H1 (cell line): ENCODE measurements around the gene SPSB3. TPM values are rescaled to one million over a fixed set of nuclear protein-coding genes. Genes with fewer than 3 reads are reported as not detected.

Experiments
- CTCF ChIA-PET: fragments of 300-600 bp; sonication (Branson Sonifier 250); formaldehyde crosslinking; loops from one replicate; lab custom pipeline; 2021; ENCODE audit not compliant: partially characterized antibody; lab: Charles Lee
- POLR2A ChIA-PET: fragments of 300-600 bp; sonication (Branson Sonifier 250); formaldehyde crosslinking; loops from one replicate; lab custom pipeline; 2021; ENCODE audit warnings: inconsistent platforms; ENCODE audit not compliant: partially characterized antibody; lab: Charles Lee
- DNase-seq, 2 experiments: peaks; one replicate each; pipeline versions ENCODE4 v3.0.0 to v3.0.0-alpha.2; 2010 to 2022; ENCODE audit warnings: low spot score in 2 of 2, low read depth in 1 of 2, mixed read lengths in 1 of 2
- FAIRE-seq: peaks from 2 replicates; lab custom pipeline; 2011; peaks lifted over from hg19 to GRCh38; lab: Jason Lieb, UNC
- H2AFZ ChIP-seq: 2 replicates; pipeline ENCODE4 v1.8.1; 2012; ENCODE audit warnings: low read length, inconsistent platforms
- H2AK5ac ChIP-seq: 2 replicates; pipeline ENCODE4 v1.6.1; 2013; ENCODE audit warnings: low read depth, low read length
- H2BK120ac ChIP-seq: replicated peaks from 2 replicates; pipeline ENCODE3; 2013; ENCODE audit warnings: low read depth, low read length, inconsistent platforms
- H2BK12ac ChIP-seq: 2 replicates; pipeline ENCODE4 v1.6.1; 2013; ENCODE audit warnings: low read depth, low read length
- H2BK15ac ChIP-seq: 2 replicates; pipeline ENCODE4 v1.6.1; 2013; ENCODE audit warnings: low read length
- H2BK20ac ChIP-seq: 2 replicates; pipeline ENCODE4 v1.6.1; 2013; ENCODE audit warnings: low read length
- H2BK5ac ChIP-seq: 2 replicates; pipeline ENCODE4 v1.6.1; 2013; ENCODE audit warnings: low read depth, low read length
- H3K14ac ChIP-seq: 2 replicates; pipeline ENCODE4 v1.6.1; 2013; ENCODE audit warnings: inconsistent platforms; ENCODE audit not compliant: insufficient read length
- H3K18ac ChIP-seq: 2 replicates; pipeline ENCODE4 v1.6.1; 2013; ENCODE audit warnings: low read length; ENCODE audit errors: extremely low read depth
- H3K23ac ChIP-seq: 2 replicates; pipeline ENCODE4 v1.6.1; 2013; ENCODE audit warnings: inconsistent platforms; ENCODE audit not compliant: insufficient read length
- H3K23me2 ChIP-seq: 2 replicates; pipeline ENCODE4 v1.6.1; 2013; ENCODE audit warnings: low read depth, low read length
- H3K27ac ChIP-seq: 2 replicates; pipeline ENCODE4 v1.6.1; 2011; ENCODE audit warnings: low read depth, low read length, inconsistent platforms
- H3K27me3 ChIP-seq, 4 experiments: replicated peaks in 1 of 4; 1 replicate in 1 of 4; 2 replicates in 3 of 4; pipeline versions ENCODE4 v1.6.1 to v1.8.1; 2011 to 2013; ENCODE audit warnings: low read length in 3 of 4, mild to moderate bottlenecking in 3 of 4, inconsistent platforms in 2 of 4, mixed read lengths in 2 of 4, moderate library complexity in 1 of 4; ENCODE audit not compliant: control insufficient read depth in 3 of 4, insufficient read depth in 3 of 4; ENCODE audit errors: extremely low read depth in 1 of 4
- H3K36me3 ChIP-seq, 4 experiments: 2 replicates each; pipeline versions ENCODE4 v1.6.1 to v1.8.1; 2011 to 2013; ENCODE audit warnings: mild to moderate bottlenecking in 4 of 4, low read length in 3 of 4, moderate library complexity in 2 of 4, control low read depth in 1 of 4, inconsistent platforms in 1 of 4; ENCODE audit not compliant: insufficient read depth in 4 of 4, control insufficient read depth in 2 of 4
- H3K4ac ChIP-seq: replicated peaks from 2 replicates; pipeline ENCODE3; 2013; ENCODE audit warnings: low read length, low read depth, mixed read lengths, inconsistent platforms; ENCODE audit not compliant: insufficient read length
- H3K4me1 ChIP-seq, 4 experiments: replicated peaks in 1 of 4; 1 replicate in 1 of 4; 2 replicates in 3 of 4; pipeline versions ENCODE4 v1.6.1 to v1.8.1; 2011 to 2013; ENCODE audit warnings: low read length in 3 of 4, inconsistent platforms in 2 of 4, mixed read lengths in 1 of 4; ENCODE audit not compliant: insufficient read depth in 4 of 4, control insufficient read depth in 3 of 4
- H3K4me2 ChIP-seq, 2 experiments: 2 replicates each; pipeline versions ENCODE4 v1.6.1 to v1.8.1; 2011 to 2013; ENCODE audit warnings: low read depth in 2 of 2, low read length in 2 of 2, control low read depth in 1 of 2, inconsistent platforms in 1 of 2, mild to moderate bottlenecking in 1 of 2; ENCODE audit not compliant: insufficient read depth in 1 of 2
- H3K4me3 ChIP-seq, 4 experiments: fragments of 200-600, 300-600 bp in 1 of 4; sonication (generic), shearing (Covaris generic), sonication (Bioruptor Twin) in 1 of 4; 2 replicates each; pipeline versions ENCODE4 v1.5.1 to v1.8.1; 2011 to 2016; ENCODE audit warnings: low read length in 4 of 4, low read depth in 3 of 4, control low read depth in 2 of 4, inconsistent platforms in 2 of 4, mild to moderate bottlenecking in 2 of 4, mixed read lengths in 1 of 4, moderate library complexity in 1 of 4; ENCODE audit not compliant: insufficient read depth in 2 of 4; ENCODE audit errors: extremely low read depth in 1 of 4
- H3K56ac ChIP-seq: replicated peaks from 2 replicates; pipeline ENCODE3; 2013; ENCODE audit warnings: low read depth, mild to moderate bottlenecking, mixed read lengths, low read length, inconsistent platforms; ENCODE audit not compliant: insufficient read length
- H3K79me1 ChIP-seq: 2 replicates; pipeline ENCODE4 v1.6.1; 2013; ENCODE audit warnings: low read depth, low read length, control low read depth
- H3K79me2 ChIP-seq, 2 experiments: 2 replicates each; pipeline versions ENCODE4 v1.6.1 to v1.8.1; 2012 to 2013; ENCODE audit warnings: low read length in 2 of 2, mild to moderate bottlenecking in 2 of 2, inconsistent platforms in 1 of 2; ENCODE audit not compliant: insufficient read depth in 2 of 2, control insufficient read depth in 1 of 2
- H3K9ac ChIP-seq, 4 experiments: replicated peaks in 1 of 4; 1 replicate in 1 of 4; 2 replicates in 3 of 4; pipeline versions ENCODE4 v1.6.1 to v1.8.1; 2011 to 2013; ENCODE audit warnings: low read depth in 3 of 4, low read length in 3 of 4, control low read depth in 2 of 4, mild to moderate bottlenecking in 2 of 4, moderate library complexity in 2 of 4, inconsistent platforms in 1 of 4; ENCODE audit errors: extremely low read depth in 1 of 4
- H3K9me3 ChIP-seq, 2 experiments: 2 replicates each; pipeline versions ENCODE4 v1.6.1 to v1.8.1; 2012 to 2013; ENCODE audit warnings: mild to moderate bottlenecking in 2 of 2, moderate library complexity in 2 of 2, control low read depth in 1 of 2, inconsistent platforms in 1 of 2, low read depth in 1 of 2, low read length in 1 of 2, mixed read lengths in 1 of 2; ENCODE audit not compliant: insufficient read depth in 2 of 2
- H4K20me1 ChIP-seq, 2 experiments: replicated peaks in 1 of 2; 2 replicates each; pipeline versions ENCODE3 to v1.8.1; 2011 to 2013; ENCODE audit warnings: inconsistent platforms in 2 of 2, low read length in 2 of 2, mild to moderate bottlenecking in 1 of 2; ENCODE audit not compliant: insufficient read depth in 2 of 2, control insufficient read depth in 1 of 2
- H4K5ac ChIP-seq: 2 replicates; pipeline ENCODE4 v1.6.1; 2013; ENCODE audit warnings: low read length, low read depth, mixed read lengths, inconsistent platforms; ENCODE audit not compliant: insufficient read length
- H4K8ac ChIP-seq: 2 replicates; pipeline ENCODE4 v1.8.0; 2013; ENCODE audit warnings: mild to moderate bottlenecking, moderate library complexity, low read length, inconsistent platforms; ENCODE audit not compliant: insufficient read depth; ENCODE audit errors: extremely low read depth
- H4K91ac ChIP-seq: replicated peaks from 2 replicates; pipeline ENCODE3; 2013; ENCODE audit warnings: low read length, mixed read lengths, inconsistent platforms; ENCODE audit not compliant: insufficient read length
- EZH2 ChIP-seq: fragments of 200-600 bp; sonication (generic); IDR thresholded peaks from 2 replicates; pipeline ENCODE4 v1.7.1; 2012; ENCODE audit warnings: low read depth, mild to moderate bottlenecking, moderate library complexity, low read length, inconsistent platforms; ENCODE audit not compliant: severe bottlenecking
- HDAC2 ChIP-seq, 2 experiments: fragments of 300-600 bp in 1 of 2; sonication (generic) in 1 of 2; IDR thresholded peaks; 2 replicates each; pipeline ENCODE4 v1.6.1; 2011 to 2012; ENCODE audit warnings: low read depth in 2 of 2, low read length in 2 of 2, mild to moderate bottlenecking in 2 of 2, moderate library complexity in 2 of 2, borderline replicate concordance in 1 of 2, inconsistent platforms in 1 of 2
- RNF2 ChIP-seq: fragments of 200-900, 300-1000 bp; sonication (generic); IDR thresholded peaks from 2 replicates; pipeline ENCODE4 v1.7.1; 2016; ENCODE audit warnings: borderline replicate concordance, low read depth, mild to moderate bottlenecking, antibody characterized with exemption, low read length; ENCODE audit not compliant: poor library complexity, severe bottlenecking; ENCODE audit errors: missing control alignments
- SIX5 ChIP-seq: IDR thresholded peaks from 2 replicates; pipeline ENCODE4 v1.6.1; 2011; ENCODE audit warnings: mild to moderate bottlenecking, low read depth, low read length
- SRF ChIP-seq: IDR thresholded peaks from 2 replicates; pipeline ENCODE4 v1.6.1; 2011; ENCODE audit warnings: mild to moderate bottlenecking, low read depth, low read length, moderate library complexity
- TBP ChIP-seq: IDR thresholded peaks from 2 replicates; pipeline ENCODE4 v1.6.1; 2011; ENCODE audit warnings: low read depth, low read length, improper control_type of control experiment
- TEAD4 ChIP-seq: IDR thresholded peaks from 2 replicates; pipeline ENCODE4 v1.6.1; 2012; ENCODE audit warnings: low read depth, low read length, inconsistent platforms, mixed read lengths
- WGBS, 2 experiments: shearing (Covaris generic) in 1 of 2; methylation state at CpG; one replicate each; pipeline versions ENCODE4 v1.1.6 to v1.1.7; 2013 to 2015; ENCODE audit warnings: low lambda C conversion rate in 2 of 2, mixed read lengths in 2 of 2, inconsistent platforms in 1 of 2, low coverage in 1 of 2, missing lambda C conversion rate in 1 of 2; ENCODE audit not compliant: insufficient replicate concordance in 2 of 2, insufficient coverage in 1 of 2, insufficient read length in 1 of 2; ENCODE audit errors: extremely low coverage in 1 of 2, missing lambda C conversion rate in 1 of 2; 5-methylcytosine and 5-hydroxymethylcytosine counted together
- polyA plus RNA-seq, 7 experiments: library from polyadenylated mRNA; depleted of rRNA in 3 of 7; stranded (reverse) in 5 of 7; unstranded in 2 of 7; fragments of >200 nt in 5 of 7; fragments of 200-250 nt in 2 of 7; gene quantifications; 1 replicate in 5 of 7; 2 replicates in 1 of 7; 4 replicates in 1 of 7; pipeline versions ENCODE4 v1.2.1 to v1.2.3, GENCODE V29; 2011 to 2013; ENCODE audit warnings: missing spikeins in 2 of 7, mixed read lengths in 2 of 7
- total RNA-seq: library from RNA; stranded (reverse); fragmentation: NEBNext Ultra II Directional; extraction: Animal tissue kit (Norgen Biotek cat#: 25700); gene quantifications from 2 replicates; pipeline ENCODE4 v1.2.1, GENCODE V29; 2021

SPSB3 gene
- total and polyA plus RNA-seq, 2 of the 8 experiments (the other 6 are each of a cell fraction or from before 2014, with no cell fraction given): 22.5 to 37.8 TPM

DNA sequence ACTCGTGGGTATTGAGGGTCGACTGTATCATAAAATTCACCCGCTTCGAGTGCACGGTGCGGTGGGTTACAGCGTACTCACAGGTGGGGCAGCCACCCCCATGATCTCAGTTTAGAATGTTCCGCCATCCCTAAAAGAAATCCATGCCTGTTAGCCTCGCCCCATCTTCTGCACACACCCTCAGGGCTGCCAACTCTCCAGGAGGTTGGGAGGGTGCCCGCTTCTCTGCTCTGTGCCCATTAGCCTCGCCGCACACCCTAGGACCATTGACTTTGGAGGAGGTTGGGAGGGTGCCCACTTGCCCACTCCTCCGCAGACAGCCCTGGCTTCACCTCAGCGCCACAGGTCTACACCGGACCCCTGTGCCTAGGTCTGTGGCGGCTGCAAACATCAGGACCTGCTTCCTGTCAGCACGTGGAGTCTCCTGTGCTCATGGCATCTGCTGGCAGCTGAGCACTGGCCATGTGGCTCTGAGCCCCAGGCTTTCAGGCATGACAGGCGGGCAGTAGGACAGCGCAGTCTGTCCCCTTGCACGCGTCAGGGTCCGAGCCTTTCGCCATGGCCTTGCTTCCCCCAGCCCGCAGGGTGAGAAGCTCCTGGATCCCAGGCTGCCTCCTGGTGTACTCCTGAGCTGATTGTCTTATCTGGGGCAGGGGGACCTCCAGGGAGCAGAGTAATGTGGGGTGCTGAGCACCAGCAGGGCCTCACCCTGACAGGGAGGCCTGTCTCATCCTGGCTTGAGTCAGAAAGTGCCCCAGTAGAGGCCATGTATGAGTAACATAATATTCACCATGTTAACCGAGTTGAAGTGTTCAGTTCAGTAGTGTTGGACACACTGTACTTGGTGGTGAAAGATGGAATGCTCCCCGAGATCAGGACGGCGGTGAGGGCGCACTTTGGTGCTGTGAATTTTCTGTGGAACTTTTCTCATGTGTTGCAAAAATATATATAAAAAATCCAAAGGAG is 32.9 kb downstream of the SPSB3 start:
- H3K27me3 ChIP-seq: no peaks in the 10 kb centered on the region
- H2BK120ac ChIP-seq: no peak overlapping the region
- H3K79me2 ChIP-seq: no peaks in the 10 kb centered on the region
- 93% methylated on average over 29 of the region's 29 CpGs; no CpG with 5 or more reads in 1 of the 2 experiments for WGBS, 2 experiments
- H4K20me1 ChIP-seq: peaks cover 0 to 3% of the 10 kb centered on the region in 2 experiments
- CTCF ChIA-PET: interaction anchor here (0.6 to 2.1 kb wide), 3 partner anchors 14 to 455 kb away, joined by 3 to 13 read pairs (median 9); partner anchors contain the start of gene MAPK8IP3
- no peak overlapping the region for H3K9ac ChIP-seq
- H3K56ac ChIP-seq: no peak overlapping the region
- H4K5ac ChIP-seq: no peak overlapping the region
- no peak overlapping the region for H3K4me3 ChIP-seq
- H3K18ac ChIP-seq: no peak overlapping the region
- H4K8ac ChIP-seq: peak overlapping the region; percentile 68; the same call in 1 of the 2 replicates
- H3K4ac ChIP-seq: no peak overlapping the region
- H3K36me3 ChIP-seq: peaks cover 0 to 17% (median 2%) of the 10 kb centered on the region in 4 experiments; a peak in 4 of 8 replicates
- H3K9me3 ChIP-seq: no peaks in the 10 kb centered on the region
- TF ChIP-seq SRF (no peak), EZH2 (no peak), TBP (no peak), SIX5 (no peak), TEAD4 (no peak), HDAC2 (IDR thresholded peaks at IDR 0.05; ENCODE audit: borderline replicate concordance in 1 of 2, low read depth in 2 of 2, low read length in 2 of 2) (no peak), RNF2 (no peak)
- TF ChIP-seq, all 59 proteins: peak for 0
- Histone ChIP-seq H3K4me1 (no peaks in the 10 kb centered on the region), H3K27ac (no peak overlapping the region), H2BK15ac (no peak overlapping the region), H2AFZ (no peak overlapping the region), H3K14ac (no peak overlapping the region), H2BK12ac (no peak overlapping the region), H3K23ac (no peak overlapping the region), H4K91ac (no peak overlapping the region), H2AK5ac (no peak overlapping the region), H3K79me1 (no peaks in the 10 kb centered on the region), H3K4me2 (no peak overlapping the region), H2BK20ac (no peak overlapping the region), H3K23me2 (no peaks in the 10 kb centered on the region), H2BK5ac (no peak overlapping the region)
- POLR2A ChIA-PET: interaction anchor here (0.7 to 5.5 kb wide), 3 partner anchors 14 to 59 kb away, joined by 3 to 18 read pairs (median 4); no protein-coding TSS in a partner anchor
- no peak for DNase-seq
- FAIRE-seq: no peak
